Prostate gland (tissue), 2 donors: ENCODE results near the gene KIF26B. TPM values are rescaled to one million over a fixed set of nuclear protein-coding genes. Genes with fewer than 3 reads are reported as not detected.

Experiments used
- DNase-seq: peaks from one replicate; pipeline ENCODE4 v3.0.0-alpha.2; 2019; ENCODE audit warnings: low spot score
- H3K27ac ChIP-seq, 2 donors: fragments of 200-600 bp; sonication (generic); 2 replicates each; pipeline ENCODE4 v1.5.1; 2017 to 2019
- H3K27me3 ChIP-seq: fragments of 200-600 bp; sonication (generic); replicated peaks from 2 replicates; pipeline ENCODE4 v1.5.1; 2019; ENCODE audit not compliant: insufficient read depth
- H3K36me3 ChIP-seq, 2 donors: fragments of 200-600 bp; sonication (generic); 1 replicate in 1 of 2; 2 replicates in 1 of 2; pipeline versions ENCODE4 v1.5.1 to v1.8.1; 2017 to 2019
- H3K4me1 ChIP-seq: fragments of 200-600 bp; sonication (generic); replicated peaks from 2 replicates; pipeline ENCODE4 v1.5.1; 2019
- H3K4me3 ChIP-seq, 2 donors: fragments of 200-600 bp; sonication (generic); 2 replicates each; pipeline ENCODE4 v1.5.1; 2017 to 2019
- H3K9me3 ChIP-seq: fragments of 200-600 bp; sonication (generic); 2 replicates; pipeline ENCODE4 v1.5.1; 2017
- CTCF ChIP-seq, 4 experiments: fragments of 200-600 bp in 2 of 4; fragments of 450-650 bp in 2 of 4; sonication (generic) in 2 of 4; IDR thresholded peaks; 1 replicate in 3 of 4; 2 replicates in 1 of 4; pipeline ENCODE4 v1.5.1; 2016 to 2019; ENCODE audit warnings: antibody characterized with exemption in 4 of 4, mild to moderate bottlenecking in 2 of 4, moderate library complexity in 2 of 4
- POLR2A ChIP-seq: fragments of 450-650 bp; IDR thresholded peaks from one replicate; pipeline ENCODE4 v1.6.1; 2016; ENCODE audit warnings: antibody characterized with exemption, mild to moderate bottlenecking
- POLR2AphosphoS5 ChIP-seq: sonication (generic); formaldehyde crosslinking; IDR thresholded peaks from one replicate; pipeline ENCODE4 v1.6.1; 2017; ENCODE audit warnings: antibody characterized with exemption
- WGBS: methylation state at CpG from one replicate; pipeline ENCODE4 v1.1.5; 2018; 5-methylcytosine and 5-hydroxymethylcytosine counted together
- intact Hi-C: fragments of 100-400 bp; cut with DNase I; formaldehyde crosslinking; loops from one replicate; pipeline ENCODE4 v1.14.2; 2022
- total RNA-seq, 2 donors: library from RNA; depleted of rRNA; stranded (reverse); fragments of >200 nt; gene quantifications; one replicate each; pipeline ENCODE4 v1.1.0, GENCODE V29; 2016

KIF26B gene
- total RNA-seq, 2 donors from 2014 or later = 3.3 to 3.8 TPM

- 79% methylated on average over 65 of the region's 74 CpGs for WGBS
- H3K4me3 ChIP-seq = no peak overlapping the region
- H3K27me3 ChIP-seq = no peaks in the 10 kb centered on the region
- intact Hi-C loops = no loop called here
- H3K36me3 ChIP-seq = no peaks in the 10 kb centered on the region
- H3K9me3 ChIP-seq = no peaks in the 10 kb centered on the region
- DNase-seq = no peak
- no peaks in the 10 kb centered on the region for H3K4me1 ChIP-seq
- TF ChIP-seq POLR2A (no peak), CTCF (IDR thresholded peaks at IDR 0.05) (no peak), POLR2AphosphoS5 (no peak)
- no peak overlapping the region for H3K27ac ChIP-seq
These were observed 533.1 kb downstream of the KIF26B start for GRCh38 chr1:245687636-245688535.

DNA sequence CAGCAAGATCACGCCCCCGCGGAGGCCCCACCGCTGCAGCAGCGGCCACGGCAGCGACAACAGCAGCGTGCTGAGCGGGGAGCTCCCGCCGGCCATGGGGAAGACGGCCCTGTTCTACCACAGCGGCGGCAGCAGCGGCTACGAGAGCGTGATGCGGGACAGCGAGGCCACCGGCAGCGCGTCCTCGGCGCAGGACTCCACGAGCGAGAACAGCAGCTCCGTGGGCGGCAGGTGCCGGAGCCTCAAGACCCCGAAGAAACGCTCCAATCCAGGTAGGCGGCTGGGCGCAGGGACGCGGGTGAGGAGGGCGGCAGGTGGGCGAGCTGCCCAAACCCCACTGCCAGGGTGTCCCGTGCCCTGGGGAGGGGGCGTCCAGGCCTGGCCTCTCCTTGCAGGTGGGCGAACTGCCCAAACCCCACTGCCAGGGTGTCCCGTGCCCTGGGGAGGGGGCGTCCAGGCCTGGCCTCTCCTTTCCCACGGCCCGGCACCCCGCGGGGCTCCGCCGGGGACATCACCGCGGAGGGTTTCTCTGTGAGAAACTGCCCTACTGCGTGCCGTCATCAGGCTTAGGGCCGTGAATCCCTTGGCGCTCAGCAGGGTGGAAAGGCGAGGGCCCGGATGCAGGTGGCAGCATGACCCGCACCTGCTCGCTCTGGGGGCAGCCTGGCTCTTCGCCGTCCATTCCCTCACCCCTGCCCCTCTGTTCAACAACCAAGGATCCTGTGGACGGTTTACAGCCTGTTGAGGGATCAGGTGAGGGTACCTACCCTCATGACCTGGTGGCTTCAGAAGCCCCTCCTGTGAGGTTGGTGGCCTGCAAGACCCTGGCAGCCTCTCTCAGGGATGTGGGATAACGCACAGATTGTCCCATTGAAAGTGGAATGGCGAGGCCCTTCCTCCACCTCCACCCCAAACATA, 534.0 kb downstream of the KIF26B start:
- Histone ChIP-seq H3K9me3 (no peaks in the 10 kb centered on the region), H3K4me3 (no peak overlapping the region)

DNA sequence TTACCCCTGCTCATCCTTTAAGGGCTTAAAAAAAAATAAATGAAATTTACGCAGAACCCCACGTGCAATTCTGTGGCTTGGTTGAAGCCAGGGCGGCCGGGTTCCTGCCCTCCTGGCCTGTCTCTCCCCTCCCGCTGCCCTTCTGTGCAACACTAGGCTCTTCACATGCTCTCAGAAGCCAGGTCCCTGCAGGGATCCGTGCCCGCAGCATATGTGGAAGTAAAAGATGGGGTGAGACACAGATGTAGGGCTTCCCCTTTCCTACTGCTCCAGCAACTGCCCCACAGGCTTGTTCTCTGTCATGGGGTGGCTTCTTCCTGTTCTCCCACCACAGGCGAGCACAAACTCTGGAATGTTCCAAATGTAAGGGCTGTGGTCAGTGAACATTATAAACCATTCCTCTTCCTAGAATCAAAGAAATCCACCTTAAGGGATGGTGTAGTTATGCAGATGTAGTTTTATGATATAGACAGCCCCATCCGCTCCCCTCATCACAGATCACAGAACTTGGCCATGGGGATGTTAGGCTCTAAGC, 535.4 kb downstream of the KIF26B start:
- WGBS = 89% methylated on average over 9 of the region's 9 CpGs
- intact Hi-C loops = no loop called here
- no peak for TF ChIP-seq CTCF (IDR thresholded peaks at IDR 0.05)
- no peak for TF ChIP-seq POLR2AphosphoS5
- TF ChIP-seq POLR2A = no peak
- DNase-seq = no peak
- Histone ChIP-seq H3K4me3 (no peak overlapping the region), H3K4me1 (no peaks in the 10 kb centered on the region), H3K36me3 (no peaks in the 10 kb centered on the region), H3K27ac (no peak overlapping the region), H3K27me3 (no peaks in the 10 kb centered on the region), H3K9me3 (no peaks in the 10 kb centered on the region)

More for the DNA sequence above, 534.0 kb downstream of the KIF26B start:
- intact Hi-C loops = no loop called here
- no peaks in the 10 kb centered on the region for H3K4me1 ChIP-seq
- DNase-seq = no peak
- H3K27ac ChIP-seq = no peak overlapping the region
- no peak for TF ChIP-seq POLR2A
- TF ChIP-seq CTCF (IDR thresholded peaks at IDR 0.05) = no peak
- TF ChIP-seq POLR2AphosphoS5 = no peak
- H3K27me3 ChIP-seq = no peaks in the 10 kb centered on the region
- 92% methylated on average over 63 of the region's 63 CpGs for WGBS
- H3K36me3 ChIP-seq = no peaks in the 10 kb centered on the region

GRCh38 chr1:245690946-245691541, 536.3 kb downstream of the KIF26B start:
- H3K4me1 ChIP-seq = no peaks in the 10 kb centered on the region
- intact Hi-C loops = no loop called here
- no peaks in the 10 kb centered on the region for H3K9me3 ChIP-seq
- TF ChIP-seq POLR2AphosphoS5 (peak; percentile 17), POLR2A (no peak)
- H3K36me3 ChIP-seq = no peaks in the 10 kb centered on the region
- no peaks in the 10 kb centered on the region for H3K27me3 ChIP-seq
- WGBS = 49% methylated on average over 13 of the region's 13 CpGs
- no peak for DNase-seq
- H3K4me3 ChIP-seq = no peak overlapping the region
- no peak overlapping the region for H3K27ac ChIP-seq

- intact Hi-C loops = no loop called here
- no peaks in the 10 kb centered on the region for H3K4me1 ChIP-seq
- H3K9me3 ChIP-seq = no peaks in the 10 kb centered on the region
- DNase-seq = no peak
- H3K27me3 ChIP-seq = no peaks in the 10 kb centered on the region
- no peak for TF ChIP-seq POLR2AphosphoS5
- TF ChIP-seq CTCF (IDR thresholded peaks at IDR 0.05) = no peak
- no peak for TF ChIP-seq POLR2A
- no peak overlapping the region for H3K4me3 ChIP-seq
- 98% methylated on average over 3 of the region's 3 CpGs for WGBS
- H3K36me3 ChIP-seq = no peaks in the 10 kb centered on the region
- no peak overlapping the region for H3K27ac ChIP-seq
These were observed 537.1 kb downstream of the KIF26B start for GRCh38 chr1:245691897-245692296.
